Panc1 (cell line): Measurements from ENCODE around the gene FAM240A. TPM values are rescaled to one million over a fixed set of nuclear protein-coding genes. Genes with fewer than 3 reads are reported as not detected.

Source experiments
- ATAC-seq: fragments of 200-7000 bp; cut with Tn5 transposase; 2 replicates; pipeline ENCODE4 v1.9.1; 2020; ENCODE audit warnings: mild to moderate bottlenecking, moderate library complexity
- BruUV-seq: library from RNA; stranded (reverse); fragments of 400-500 nt; replicated peaks from 2 replicates; lab custom pipeline; 2021; lab: Mats Ljungman, UMichigan
- CTCF ChIA-PET: fragments of 300-600 bp; sonication (Branson Sonifier 250); formaldehyde crosslinking; loops from one replicate; lab custom pipeline; 2022; ENCODE audit warnings: antibody characterized with exemption; lab: Charles Lee
- POLR2A ChIA-PET: fragments of 300-600 bp; sonication (Branson Sonifier 250); formaldehyde crosslinking; loops from one replicate; lab custom pipeline; 2022; ENCODE audit warnings: antibody characterized with exemption; lab: Charles Lee
- DNase-seq: peaks from one replicate; pipeline ENCODE4 v3.0.0-alpha.2; 2010; ENCODE audit warnings: low read depth, low spot score
- H3K27ac ChIP-seq: 2 replicates; pipeline ENCODE4 v1.5.1; 2011; ENCODE audit warnings: mild to moderate bottlenecking, low read length, inconsistent platforms
- H3K27me3 ChIP-seq: fragments of 200-500 bp; sonication (Bioruptor generic); 2 replicates; pipeline ENCODE4 v1.6.0; 2014; ENCODE audit warnings: low read length, inconsistent platforms; ENCODE audit not compliant: control insufficient read depth, insufficient read depth
- H3K36me3 ChIP-seq: fragments of 200-500 bp; sonication (Bioruptor generic); 2 replicates; pipeline ENCODE4 v1.5.1; 2014; ENCODE audit warnings: inconsistent platforms, mild to moderate bottlenecking, low read length, moderate library complexity; ENCODE audit not compliant: control insufficient read depth, insufficient read depth
- H3K4me1 ChIP-seq: 2 replicates; pipeline ENCODE4 v1.5.1; 2011; ENCODE audit warnings: inconsistent platforms, mild to moderate bottlenecking, low read length, moderate library complexity; ENCODE audit not compliant: control insufficient read depth, insufficient read depth
- H3K4me3 ChIP-seq, 2 experiments: 2 replicates each; pipeline ENCODE4 v1.5.1; 2011 to 2012; ENCODE audit warnings: low read depth in 2 of 2, low read length in 2 of 2, mild to moderate bottlenecking in 2 of 2, inconsistent platforms in 1 of 2, moderate library complexity in 1 of 2
- H3K9me3 ChIP-seq: fragments of 200-500 bp; sonication (Bioruptor generic); 2 replicates; pipeline ENCODE4 v1.5.1; 2014; ENCODE audit warnings: low read depth, mild to moderate bottlenecking, inconsistent platforms, low read length, moderate library complexity; ENCODE audit not compliant: control insufficient read depth, insufficient read depth
- CTCF ChIP-seq: fragments of 450-650 bp; IDR thresholded peaks from 2 replicates; pipeline ENCODE4 v1.5.1; 2017; ENCODE audit warnings: mild to moderate bottlenecking
- POLR2AphosphoS5 ChIP-seq: IDR thresholded peaks from 2 replicates; pipeline ENCODE4 v1.6.1; 2012; ENCODE audit warnings: mild to moderate bottlenecking, low read depth, low read length, moderate library complexity
- SIN3A ChIP-seq: IDR thresholded peaks from 2 replicates; pipeline ENCODE4 v1.6.1; 2012; ENCODE audit warnings: low read depth, mild to moderate bottlenecking, low read length, moderate library complexity, borderline replicate concordance; ENCODE audit not compliant: insufficient read depth
- TCF7L2 ChIP-seq: IDR thresholded peaks from 2 replicates; pipeline ENCODE4 v1.6.1; 2011; ENCODE audit warnings: mild to moderate bottlenecking, low read depth, low read length, inconsistent platforms
- in situ Hi-C: cut with HindIII; loops from 2 replicates; pipeline ENCODE4 v1.10.0; 2016; ENCODE audit warnings: low sequenced_read_pairs, low pct_unique_long_range_greater_than_20kb
- intact Hi-C: fragments of 100-400 bp; cut with micrococcal nuclease; formaldehyde crosslinking; loops from one replicate; pipeline ENCODE4 v1.10.0; 2022; ENCODE audit not compliant: unreplicated experiment
- total RNA-seq: library from RNA; stranded (reverse); gene quantifications from one replicate; pipeline ENCODE4 v1.2.1, GENCODE V29; 2021; ENCODE audit not compliant: unreplicated experiment
- TF ChIP-seq, protein P1 (sequence below), 2 experiments: IDR thresholded peaks; 2 replicates each; pipeline ENCODE4 v1.6.1; 2011 to 2012; ENCODE audit warnings: low read depth in 2 of 2, control low read depth in 1 of 2, low read length in 1 of 2, mild to moderate bottlenecking in 1 of 2, moderate library complexity in 1 of 2; ENCODE audit not compliant: insufficient read depth in 1 of 2

FAM240A gene
- total RNA-seq, 1 experiment from 2014 or later, result not detected

GRCh38 chr3:46664188-46664970, 52.1 kb downstream of the FAM240A start:
- Histone ChIP-seq H3K36me3 (no peaks in the 10 kb centered on the region), H3K27me3 (no peaks in the 10 kb centered on the region), H3K4me3 (no peak overlapping the region), H3K4me1 (no peaks in the 10 kb centered on the region), H3K27ac (no peak overlapping the region), H3K9me3 (no peaks in the 10 kb centered on the region)
- intact Hi-C loops (no loop called here), in situ Hi-C loops (no loop called here)
- no TSS peak for BruUV-seq
- ChIA-PET CTCF (interaction anchor here (0.5 to 0.6 kb wide), 2 partner anchors 35 to 313 kb away, joined by 5 to 9 read pairs; no protein-coding TSS in a partner anchor), POLR2A (no interaction called here)
- DNase-seq (no peak), ATAC-seq (no peak)
- TF ChIP-seq POLR2AphosphoS5 (no peak), SIN3A (no peak), CTCF (no peak), TCF7L2 (no peak)
- TF ChIP-seq, protein P1, sequence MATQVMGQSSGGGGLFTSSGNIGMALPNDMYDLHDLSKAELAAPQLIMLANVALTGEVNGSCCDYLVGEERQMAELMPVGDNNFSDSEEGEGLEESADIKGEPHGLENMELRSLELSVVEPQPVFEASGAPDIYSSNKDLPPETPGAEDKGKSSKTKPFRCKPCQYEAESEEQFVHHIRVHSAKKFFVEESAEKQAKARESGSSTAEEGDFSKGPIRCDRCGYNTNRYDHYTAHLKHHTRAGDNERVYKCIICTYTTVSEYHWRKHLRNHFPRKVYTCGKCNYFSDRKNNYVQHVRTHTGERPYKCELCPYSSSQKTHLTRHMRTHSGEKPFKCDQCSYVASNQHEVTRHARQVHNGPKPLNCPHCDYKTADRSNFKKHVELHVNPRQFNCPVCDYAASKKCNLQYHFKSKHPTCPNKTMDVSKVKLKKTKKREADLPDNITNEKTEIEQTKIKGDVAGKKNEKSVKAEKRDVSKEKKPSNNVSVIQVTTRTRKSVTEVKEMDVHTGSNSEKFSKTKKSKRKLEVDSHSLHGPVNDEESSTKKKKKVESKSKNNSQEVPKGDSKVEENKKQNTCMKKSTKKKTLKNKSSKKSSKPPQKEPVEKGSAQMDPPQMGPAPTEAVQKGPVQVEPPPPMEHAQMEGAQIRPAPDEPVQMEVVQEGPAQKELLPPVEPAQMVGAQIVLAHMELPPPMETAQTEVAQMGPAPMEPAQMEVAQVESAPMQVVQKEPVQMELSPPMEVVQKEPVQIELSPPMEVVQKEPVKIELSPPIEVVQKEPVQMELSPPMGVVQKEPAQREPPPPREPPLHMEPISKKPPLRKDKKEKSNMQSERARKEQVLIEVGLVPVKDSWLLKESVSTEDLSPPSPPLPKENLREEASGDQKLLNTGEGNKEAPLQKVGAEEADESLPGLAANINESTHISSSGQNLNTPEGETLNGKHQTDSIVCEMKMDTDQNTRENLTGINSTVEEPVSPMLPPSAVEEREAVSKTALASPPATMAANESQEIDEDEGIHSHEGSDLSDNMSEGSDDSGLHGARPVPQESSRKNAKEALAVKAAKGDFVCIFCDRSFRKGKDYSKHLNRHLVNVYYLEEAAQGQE (IDR thresholded peaks at IDR 0.05; ENCODE audit: insufficient read depth in 1 of 2, low read depth in 2 of 2, low read length in 1 of 2), result no peak

DNA sequence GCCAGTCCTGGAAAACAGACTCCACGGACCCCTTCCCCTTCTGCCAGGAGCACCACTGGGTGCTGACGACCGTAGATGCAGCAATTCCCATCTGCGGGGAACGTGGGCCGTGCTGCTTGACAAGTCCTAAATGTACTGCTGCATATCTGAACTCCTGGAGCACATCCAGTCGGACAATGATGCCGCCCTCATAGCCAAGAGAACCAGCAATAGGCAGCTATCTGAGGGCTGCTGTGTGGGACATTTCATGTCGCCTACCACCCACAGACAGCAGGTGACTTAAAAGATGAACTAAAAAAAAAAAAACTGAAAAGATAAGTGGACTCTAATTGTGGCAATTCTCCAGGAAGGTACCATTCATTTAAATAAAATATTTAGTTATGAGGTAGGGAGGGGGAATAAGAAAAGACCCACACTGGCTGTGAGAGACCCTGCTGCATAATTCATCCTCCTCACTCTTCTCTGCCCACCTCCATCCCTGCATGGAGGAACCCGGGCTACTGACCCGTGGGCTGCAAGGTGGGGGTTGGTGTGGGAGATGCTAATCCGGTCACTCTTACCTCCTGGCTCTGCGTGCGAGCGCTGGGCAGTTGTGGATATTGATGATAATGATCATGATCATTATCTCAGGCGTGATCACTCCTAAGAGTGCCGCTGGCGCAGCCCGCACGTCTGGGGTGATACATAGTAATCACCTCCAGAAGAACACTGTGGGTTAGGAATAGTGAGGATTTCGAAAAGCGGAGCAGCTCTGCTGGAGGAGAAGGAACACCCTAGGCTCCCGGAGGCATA, 52.8 kb downstream of the FAM240A start:
- Histone ChIP-seq H3K9me3 (no peaks in the 10 kb centered on the region), H3K27ac (no peak overlapping the region)
- in situ Hi-C loops, result no loop called here

More for the DNA sequence above, 52.8 kb downstream of the FAM240A start:
- intact Hi-C loops, result no loop called here
- CTCF ChIA-PET, result no interaction called here
- ATAC-seq, result no peak
- Histone ChIP-seq H3K27me3 (no peaks in the 10 kb centered on the region), H3K4me1 (no peaks in the 10 kb centered on the region), H3K4me3 (no peak overlapping the region), H3K36me3 (no peaks in the 10 kb centered on the region)
- BruUV-seq, result no TSS peak
- TF ChIP-seq, protein P1 (IDR thresholded peaks at IDR 0.05; ENCODE audit: insufficient read depth in 1 of 2, low read depth in 2 of 2, low read length in 1 of 2), result no peak
- TF ChIP-seq POLR2AphosphoS5 (no peak), CTCF (no peak), TCF7L2 (no peak), SIN3A (no peak)
- no peak for DNase-seq
- POLR2A ChIA-PET, result no interaction called here
